ENCODE data around the gene VPS25. TPM values are rescaled to one million over a fixed set of nuclear protein-coding genes. Genes with fewer than 3 reads are reported as not detected.

VPS25 gene
- total RNA-seq, 4 donors from 2014 or later: 40.1 to 53.4 (median 47.4) TPM

DNA sequence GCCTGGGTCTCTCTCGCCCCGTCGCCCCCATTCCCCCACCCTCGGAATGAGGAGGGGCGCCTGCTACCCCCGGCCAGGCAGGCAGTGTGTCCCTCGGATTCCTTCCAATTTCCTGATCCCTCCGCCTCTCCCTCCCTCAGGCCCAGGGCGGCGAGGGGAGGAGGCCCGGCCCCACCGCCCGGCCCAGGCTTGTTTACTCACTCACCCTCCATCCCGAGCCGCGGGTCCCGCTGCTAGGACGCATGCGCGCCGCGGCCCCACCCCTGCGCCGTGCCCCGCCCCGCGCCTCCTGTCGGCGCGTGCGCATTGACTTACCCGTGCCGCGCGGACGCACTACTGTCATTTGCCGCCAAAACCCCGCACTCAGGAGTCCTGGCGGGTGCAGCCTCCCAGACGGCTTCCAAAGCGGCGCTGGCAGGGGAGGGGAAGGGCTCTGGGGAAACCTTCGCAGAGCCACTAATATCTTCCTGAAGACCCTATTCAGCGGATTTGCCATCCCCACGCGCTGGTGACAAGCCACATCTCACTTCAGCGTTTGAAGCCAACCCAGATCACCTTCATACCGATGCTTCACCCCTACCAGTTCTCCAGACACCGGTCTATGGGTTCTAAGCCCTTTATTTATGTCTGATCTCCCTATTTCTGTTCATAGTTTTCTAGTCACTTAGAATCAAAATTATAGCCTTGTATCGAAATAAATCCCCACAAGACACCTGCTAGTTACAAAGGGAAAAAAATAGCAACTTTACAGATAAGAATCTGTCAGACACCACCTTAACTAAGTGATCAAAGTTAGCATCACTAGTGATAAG lies 28.2 kb upstream of the VPS25 start, which contains the start of gene EZH1:
Gene EZH1 (minus strand): TSS at position 235 of the 812 bp plus-strand sequence. CDS start 16,099 bp downstream, outside the sequence.
- TF ChIP-seq, protein P1, sequence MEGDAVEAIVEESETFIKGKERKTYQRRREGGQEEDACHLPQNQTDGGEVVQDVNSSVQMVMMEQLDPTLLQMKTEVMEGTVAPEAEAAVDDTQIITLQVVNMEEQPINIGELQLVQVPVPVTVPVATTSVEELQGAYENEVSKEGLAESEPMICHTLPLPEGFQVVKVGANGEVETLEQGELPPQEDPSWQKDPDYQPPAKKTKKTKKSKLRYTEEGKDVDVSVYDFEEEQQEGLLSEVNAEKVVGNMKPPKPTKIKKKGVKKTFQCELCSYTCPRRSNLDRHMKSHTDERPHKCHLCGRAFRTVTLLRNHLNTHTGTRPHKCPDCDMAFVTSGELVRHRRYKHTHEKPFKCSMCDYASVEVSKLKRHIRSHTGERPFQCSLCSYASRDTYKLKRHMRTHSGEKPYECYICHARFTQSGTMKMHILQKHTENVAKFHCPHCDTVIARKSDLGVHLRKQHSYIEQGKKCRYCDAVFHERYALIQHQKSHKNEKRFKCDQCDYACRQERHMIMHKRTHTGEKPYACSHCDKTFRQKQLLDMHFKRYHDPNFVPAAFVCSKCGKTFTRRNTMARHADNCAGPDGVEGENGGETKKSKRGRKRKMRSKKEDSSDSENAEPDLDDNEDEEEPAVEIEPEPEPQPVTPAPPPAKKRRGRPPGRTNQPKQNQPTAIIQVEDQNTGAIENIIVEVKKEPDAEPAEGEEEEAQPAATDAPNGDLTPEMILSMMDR (IDR thresholded peaks at IDR 0.05; ENCODE audit: low read depth): no peak

DNA sequence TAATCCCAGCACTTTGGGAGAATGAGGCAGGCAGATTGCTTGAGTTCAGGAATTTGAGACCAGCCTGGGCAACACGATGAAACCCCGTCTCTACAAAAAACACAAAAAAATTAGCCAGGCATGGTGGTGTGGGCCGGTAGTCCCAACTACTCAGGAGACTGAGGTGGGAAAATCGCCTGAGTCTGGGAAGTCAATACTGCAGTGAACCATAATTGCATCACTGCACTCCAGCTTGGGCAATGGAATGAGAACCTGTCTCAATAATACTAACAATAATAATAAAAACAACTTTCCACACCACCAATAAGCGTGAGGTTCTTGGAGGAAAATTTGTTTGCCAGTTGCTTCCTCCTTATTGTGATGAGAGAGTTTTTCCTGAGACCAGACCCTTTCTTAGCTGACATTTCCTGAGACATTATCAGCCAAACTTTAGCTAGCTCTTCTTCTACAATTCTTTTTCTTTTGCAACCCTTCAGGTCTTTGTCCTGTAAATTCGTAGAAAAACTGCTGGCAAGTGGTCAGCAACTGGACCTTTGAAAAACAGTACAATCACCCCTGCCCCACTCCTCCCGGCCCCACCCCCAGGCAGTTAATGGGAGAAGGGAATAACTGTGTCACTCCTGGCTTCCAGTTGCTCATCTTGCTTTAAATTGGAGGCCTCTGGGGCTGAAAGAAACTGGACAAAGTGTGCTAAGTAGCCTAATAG lies 24.9 kb upstream of the VPS25 start:
- TF ChIP-seq, protein P1 (IDR thresholded peaks at IDR 0.05; ENCODE audit: low read depth): no peak

DNA sequence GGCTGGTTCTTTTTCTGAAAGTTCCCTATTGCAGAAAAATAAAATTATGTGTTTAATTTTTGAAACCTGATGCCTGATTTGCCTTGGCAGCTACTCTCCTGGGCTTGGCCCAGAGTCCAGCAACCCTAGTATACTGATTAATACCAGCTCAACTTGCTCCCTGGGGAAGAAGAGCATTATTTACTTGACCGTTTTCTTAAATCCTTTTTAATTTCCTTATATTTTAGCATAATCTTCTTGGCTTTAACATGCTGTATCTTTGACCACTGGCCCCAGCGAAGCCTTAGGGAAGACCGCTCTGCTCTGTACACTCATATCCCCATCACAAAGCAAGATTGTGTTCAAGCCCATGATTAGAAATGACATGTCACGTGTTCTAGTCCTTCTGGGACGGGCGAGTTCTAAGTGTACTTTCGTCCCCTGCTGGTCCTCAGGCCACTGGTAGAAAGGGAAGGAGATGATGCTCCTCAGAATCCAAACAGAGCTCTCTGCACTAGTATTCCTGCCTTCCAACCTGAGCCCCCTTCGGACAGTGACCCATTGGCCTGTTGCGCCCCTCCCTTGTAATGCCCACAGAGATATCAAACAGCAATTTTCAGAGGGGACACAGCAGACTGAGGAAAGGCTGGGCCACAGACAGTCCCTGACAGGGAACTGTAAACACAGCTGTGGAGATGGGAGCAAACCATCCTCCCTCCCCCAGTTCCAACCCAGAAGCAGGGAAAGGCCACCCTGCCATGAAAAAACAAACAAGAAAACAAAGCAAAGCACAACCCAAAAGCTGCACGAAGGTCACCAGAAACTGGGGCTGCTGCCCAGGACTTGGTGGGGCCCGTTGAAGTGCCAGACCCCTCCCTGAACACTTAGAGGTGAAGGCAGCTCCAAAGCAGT lies 24.1 kb upstream of the VPS25 start:
- TF ChIP-seq, protein P1 (IDR thresholded peaks at IDR 0.05; ENCODE audit: low read depth): no peak

DNA sequence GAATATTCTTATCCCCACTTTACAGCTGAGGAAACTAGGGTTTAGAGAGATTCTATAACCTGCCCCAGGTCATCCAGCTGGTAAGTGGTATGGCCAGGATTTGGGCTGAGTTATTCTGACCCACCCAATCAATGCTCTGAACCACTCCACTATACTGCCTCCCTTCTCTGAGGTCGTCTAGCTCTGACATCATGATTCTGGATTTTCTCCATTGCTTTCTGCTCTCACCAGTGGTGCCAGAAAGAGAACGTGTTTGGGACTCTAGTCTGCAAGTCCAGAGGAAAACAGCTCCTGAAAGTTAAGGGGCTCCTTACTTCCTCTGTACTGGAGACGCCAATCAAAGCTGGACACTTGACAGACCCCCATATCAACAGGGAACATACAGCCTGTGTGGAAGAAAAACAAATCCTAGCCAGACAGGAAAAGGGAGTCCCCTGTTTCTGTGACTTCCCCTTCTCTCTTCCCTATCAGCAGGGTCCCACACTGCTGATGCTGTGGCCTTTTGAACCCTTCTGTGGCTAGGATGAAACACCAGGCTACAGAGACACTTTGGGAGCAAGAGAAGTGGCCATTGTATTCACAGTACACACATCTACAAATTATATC lies 22.4 kb upstream of the VPS25 start:
- TF ChIP-seq, protein P1 (IDR thresholded peaks at IDR 0.05; ENCODE audit: low read depth): no peak

DNA sequence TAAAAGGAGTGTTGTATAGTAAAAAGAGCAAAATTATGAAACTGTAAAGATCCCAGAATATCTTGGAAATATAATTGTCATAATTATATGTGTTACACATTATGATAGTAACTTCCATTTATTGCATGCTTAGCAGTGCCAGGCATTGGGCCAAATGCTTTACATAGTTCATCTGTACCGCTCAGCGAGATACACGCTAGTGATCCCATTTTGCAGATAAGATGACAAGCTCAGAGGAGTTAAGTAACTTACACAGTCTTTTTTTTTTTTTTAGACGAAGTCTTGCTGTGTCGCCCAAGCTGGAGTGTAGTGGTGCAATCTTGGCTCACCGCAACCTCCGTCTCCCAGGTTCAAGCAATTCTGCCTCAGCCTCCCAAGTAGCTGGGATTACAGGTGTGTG lies 21.6 kb upstream of the VPS25 start:
- TF ChIP-seq, protein P1 (IDR thresholded peaks at IDR 0.05; ENCODE audit: low read depth): no peak

DNA sequence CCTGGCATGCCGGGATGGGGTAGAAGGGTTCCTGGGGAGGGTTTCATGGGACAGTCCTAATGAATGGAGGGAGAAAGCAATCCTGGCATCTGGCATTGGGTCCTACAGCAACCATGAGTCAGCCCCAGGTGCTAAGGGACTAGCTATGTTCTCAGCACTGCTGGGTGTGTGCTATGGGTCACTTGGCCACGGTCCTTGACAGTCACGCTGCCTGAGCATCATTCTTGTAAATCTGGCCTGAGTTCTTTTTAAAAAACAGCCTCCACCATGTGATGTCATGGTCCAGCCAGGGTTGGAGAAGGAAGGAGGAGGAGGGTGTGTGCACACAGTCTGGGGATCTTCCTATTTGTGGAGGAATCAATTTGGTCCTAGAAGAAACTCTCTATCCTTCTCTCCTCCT lies 18.5 kb upstream of the VPS25 start:
- TF ChIP-seq, protein P1 (IDR thresholded peaks at IDR 0.05; ENCODE audit: low read depth): no peak
